GM12873 (cell line): ENCODE data around the gene NOTCH1.

Experiments
- CTCF ChIP-seq: IDR thresholded peaks from 2 replicates; pipeline ENCODE4 v1.5.1; 2012; ENCODE audit warnings: low read depth, mild to moderate bottlenecking, moderate library complexity, low read length, control low read depth; ENCODE audit not compliant: insufficient read depth; ENCODE audit errors: missing control alignments

NOTCH1 gene

DNA sequence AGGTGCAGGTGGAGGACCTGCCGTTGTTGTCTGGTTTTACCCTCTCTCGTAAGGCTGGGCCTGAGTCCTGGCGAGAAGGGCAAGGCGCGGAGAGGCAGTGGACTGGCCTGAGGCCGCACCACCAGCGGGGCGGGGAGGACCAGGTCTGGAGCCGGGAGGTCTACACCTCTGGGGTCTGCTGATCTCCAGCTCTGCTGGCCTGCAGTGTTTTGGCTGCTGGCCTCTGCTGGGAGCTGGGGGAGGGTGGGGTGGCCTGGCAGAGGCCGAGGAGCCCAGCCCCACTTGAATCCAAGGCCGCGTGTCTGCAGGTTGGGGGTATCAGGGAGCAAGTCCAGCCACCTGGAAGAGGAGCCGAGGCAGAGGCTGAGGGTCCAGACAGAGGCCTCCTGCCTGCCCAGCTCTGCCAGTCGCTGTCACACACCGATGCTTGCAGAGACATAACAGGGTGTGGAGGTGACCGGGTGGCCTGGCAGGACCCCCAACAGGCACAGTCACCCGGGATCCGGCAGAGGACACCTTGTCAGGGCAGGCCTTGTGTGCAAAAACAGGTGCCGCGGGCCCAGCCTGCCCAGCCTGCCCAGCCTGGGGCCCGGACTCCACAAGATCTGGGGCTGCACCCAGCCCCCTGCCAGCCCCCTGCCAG lies 29.9 kb upstream of the NOTCH1 start:
- no peak for TF ChIP-seq CTCF

DNA sequence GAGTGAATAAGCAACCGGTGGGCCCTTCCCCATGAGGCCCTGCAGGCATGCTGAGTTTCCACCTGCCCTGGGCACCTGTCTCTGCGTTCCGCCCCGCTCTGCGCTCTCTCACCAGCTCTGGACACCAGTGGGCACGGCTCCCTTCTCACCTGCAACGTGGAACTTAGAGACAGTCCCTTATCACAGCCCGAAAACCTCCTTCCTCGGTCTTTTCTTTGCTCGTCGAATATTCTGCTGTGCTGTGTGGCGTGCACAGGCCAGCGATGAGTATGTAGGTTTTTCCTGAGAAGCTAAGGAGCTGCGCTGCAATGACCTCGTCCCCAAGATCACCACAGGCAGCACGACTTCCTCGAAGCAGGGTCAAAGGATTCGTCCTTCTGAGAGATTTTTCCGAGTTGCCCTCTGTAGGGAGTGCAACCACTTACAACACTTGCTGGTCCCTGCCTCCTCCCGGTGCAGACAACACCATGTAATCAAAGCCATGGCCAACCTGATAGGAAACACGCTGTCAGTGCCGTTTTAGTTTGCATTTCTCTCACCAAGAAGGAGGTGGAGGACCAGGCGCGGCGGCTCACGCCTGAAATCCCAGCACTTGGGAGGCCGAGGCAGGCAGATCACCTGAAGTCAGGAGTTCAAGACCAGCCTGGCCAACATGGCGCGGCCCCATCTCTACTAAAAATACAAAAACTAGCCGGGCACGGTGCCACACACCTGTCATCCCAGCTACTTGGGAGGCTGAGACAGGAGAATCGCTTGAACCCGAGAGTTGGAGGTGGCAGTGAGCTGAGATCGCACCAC lies 27.2 kb upstream of the NOTCH1 start:
- no peak for TF ChIP-seq CTCF

DNA sequence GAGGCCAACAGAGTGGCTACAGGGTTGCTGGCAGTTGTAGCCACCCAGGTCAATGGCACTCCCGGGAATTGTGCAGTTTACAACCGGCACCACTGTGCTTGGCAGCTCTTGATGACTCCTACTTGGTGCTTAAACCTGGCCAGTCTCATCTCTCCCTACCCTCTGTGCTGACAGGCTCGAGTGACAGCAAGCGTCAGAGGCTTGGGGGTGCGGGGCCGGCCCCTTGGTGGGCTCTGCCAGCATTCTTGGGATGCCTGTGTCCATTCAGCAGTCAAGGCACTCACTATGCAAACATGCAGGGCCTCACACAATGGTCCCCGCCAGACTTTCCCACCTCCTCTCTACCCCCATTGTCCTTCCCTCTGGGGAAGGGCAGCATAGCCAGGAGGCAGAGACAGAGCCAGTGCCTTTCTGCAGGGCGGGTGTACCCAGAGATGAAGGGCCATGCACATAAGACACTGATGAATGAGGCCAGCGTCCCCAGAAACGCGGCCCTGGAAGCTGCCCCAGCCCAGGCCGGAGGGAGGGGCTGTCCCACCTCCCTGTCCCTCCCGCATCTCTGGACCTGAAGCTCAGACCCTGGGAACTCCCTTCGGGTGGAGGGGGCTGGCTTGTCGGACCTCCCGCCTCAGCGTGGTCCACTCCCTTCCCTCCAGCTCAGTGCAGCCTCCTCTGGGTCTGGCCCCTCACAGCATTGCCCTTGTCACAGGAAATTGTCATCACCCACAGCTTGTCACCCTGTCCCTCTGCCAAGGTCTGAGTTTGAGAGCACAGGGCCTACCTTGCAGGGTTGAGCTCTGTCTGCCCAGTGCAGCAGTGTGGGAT lies 26.4 kb upstream of the NOTCH1 start:
- no peak for TF ChIP-seq CTCF

DNA sequence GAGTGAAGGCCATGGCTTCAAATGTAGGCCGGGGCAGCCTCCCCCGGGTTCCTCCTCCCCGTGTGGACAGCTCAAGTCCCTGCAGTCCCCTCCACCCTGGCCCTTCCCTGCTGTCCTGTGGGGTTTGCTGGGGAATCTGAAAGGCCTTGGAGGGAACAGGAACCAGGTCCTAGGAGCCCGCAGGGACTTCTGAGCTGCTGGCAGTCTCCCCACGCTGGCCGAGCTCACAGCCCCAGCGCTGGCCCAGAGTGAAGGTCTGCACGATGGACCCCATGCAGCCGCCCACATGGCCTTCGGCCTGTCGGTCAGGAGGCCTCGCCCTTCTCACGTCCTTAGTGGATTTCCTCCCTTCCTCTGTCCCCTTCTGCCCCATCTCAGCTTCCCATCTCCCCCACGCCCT lies 25.7 kb upstream of the NOTCH1 start:
- no peak for TF ChIP-seq CTCF

DNA sequence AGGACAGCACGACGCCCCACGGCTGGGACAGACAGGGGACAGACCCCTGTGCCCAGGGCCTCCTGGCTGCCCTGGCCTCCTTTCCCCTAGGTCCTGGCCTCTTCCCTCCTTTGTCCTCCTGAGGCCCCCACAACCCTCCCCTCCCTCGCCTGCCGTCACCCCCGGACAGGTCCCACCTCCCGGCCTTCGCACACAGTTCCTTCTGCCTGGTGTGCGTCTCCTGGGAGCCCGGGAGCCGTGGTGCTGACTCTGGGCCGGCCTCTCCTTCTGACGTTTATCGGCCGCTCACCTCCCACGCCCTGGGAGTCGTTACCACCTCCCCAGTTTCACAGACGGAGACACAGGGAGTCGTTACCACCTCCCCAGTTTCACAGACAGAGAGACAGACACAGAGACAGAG lies 25.1 kb upstream of the NOTCH1 start:
- no peak for TF ChIP-seq CTCF

- no peak for TF ChIP-seq CTCF
These were observed 24.5 kb upstream of the NOTCH1 start for GRCh38 chr9:136570191-136570845.
